ENCODE measurements around the gene CATSPER3.

The CATSPER3 gene

GRCh38 chr5:135027697-135028615 lies 60.2 kb downstream of the CATSPER3 start:
- Histone ChIP-seq H3K36me3 (ENCODE audit: control insufficient read depth, insufficient read depth, low read length) (no peaks in the 10 kb centered on the region), H3K4me1 (ENCODE audit: control insufficient read depth, insufficient read depth, low read length) (no peaks in the 10 kb centered on the region), H3K27me3 (ENCODE audit: control insufficient read depth, insufficient read depth, low read length) (peaks cover 88% of the 10 kb centered on the region), H3K9me3 (ENCODE audit: control insufficient read depth, insufficient read depth, low read length) (no peaks in the 10 kb centered on the region), H3K4me3 (ENCODE audit: low read depth, low read length) (peak overlapping the region; percentile 22), H3K9ac (ENCODE audit: low read depth, low read length) (no peak overlapping the region)

DNA sequence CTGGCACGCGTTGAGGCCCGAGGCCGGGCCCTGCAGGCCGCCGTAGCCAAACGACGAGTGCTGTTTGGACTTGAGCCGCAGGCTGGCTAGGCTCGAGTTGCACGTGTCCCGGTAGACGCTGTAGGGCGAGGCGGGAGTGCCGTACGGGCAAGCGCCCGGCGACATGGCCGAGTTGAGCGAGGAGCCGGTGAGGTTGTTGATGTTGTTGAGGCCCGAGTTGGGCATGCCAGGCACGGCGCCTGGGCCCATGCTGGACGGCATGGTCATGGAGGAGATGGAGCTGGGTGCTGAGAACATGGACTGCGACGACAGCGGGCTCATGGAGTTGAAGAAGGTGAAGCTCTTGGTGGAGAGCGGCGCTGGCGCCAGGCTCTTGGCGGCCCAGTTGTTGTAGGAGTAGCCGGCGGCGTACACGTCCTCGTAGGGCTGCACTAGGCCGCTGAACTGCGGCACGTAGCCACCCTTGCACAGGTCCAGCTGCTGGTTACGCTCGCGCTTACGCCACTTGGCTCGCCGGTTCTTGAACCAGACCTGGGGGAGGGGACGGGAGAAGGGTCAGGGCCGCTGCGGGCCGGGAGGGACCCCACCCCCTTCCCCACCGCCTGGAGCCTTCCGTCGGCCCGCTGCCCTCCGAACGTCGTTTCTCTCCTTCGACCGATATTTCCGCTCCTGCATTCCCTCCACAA lies 61.2 kb downstream of the CATSPER3 start:
- no peaks in the 10 kb centered on the region for H3K9me3 ChIP-seq (ENCODE audit: control insufficient read depth, insufficient read depth, low read length)
- no peak overlapping the region for H3K9ac ChIP-seq (ENCODE audit: low read depth, low read length)
- H3K4me3 ChIP-seq (ENCODE audit: low read depth, low read length): peak overlapping the region; percentile 45
- no peaks in the 10 kb centered on the region for H3K36me3 ChIP-seq (ENCODE audit: control insufficient read depth, insufficient read depth, low read length)
- no peaks in the 10 kb centered on the region for H3K4me1 ChIP-seq (ENCODE audit: control insufficient read depth, insufficient read depth, low read length)
- H3K27me3 ChIP-seq (ENCODE audit: control insufficient read depth, insufficient read depth, low read length): peaks cover 94% of the 10 kb centered on the region

GRCh38 chr5:135029477-135030122 lies 61.9 kb downstream of the CATSPER3 start:
- H3K4me3 ChIP-seq (ENCODE audit: low read depth, low read length): peak overlapping the region; percentile 53
- no peaks in the 10 kb centered on the region for H3K36me3 ChIP-seq (ENCODE audit: control insufficient read depth, insufficient read depth, low read length)
- H3K4me1 ChIP-seq (ENCODE audit: control insufficient read depth, insufficient read depth, low read length): no peaks in the 10 kb centered on the region
- no peak overlapping the region for H3K9ac ChIP-seq (ENCODE audit: low read depth, low read length)
- H3K9me3 ChIP-seq (ENCODE audit: control insufficient read depth, insufficient read depth, low read length): no peaks in the 10 kb centered on the region
- H3K27me3 ChIP-seq (ENCODE audit: control insufficient read depth, insufficient read depth, low read length): peaks cover 96% of the 10 kb centered on the region

DNA sequence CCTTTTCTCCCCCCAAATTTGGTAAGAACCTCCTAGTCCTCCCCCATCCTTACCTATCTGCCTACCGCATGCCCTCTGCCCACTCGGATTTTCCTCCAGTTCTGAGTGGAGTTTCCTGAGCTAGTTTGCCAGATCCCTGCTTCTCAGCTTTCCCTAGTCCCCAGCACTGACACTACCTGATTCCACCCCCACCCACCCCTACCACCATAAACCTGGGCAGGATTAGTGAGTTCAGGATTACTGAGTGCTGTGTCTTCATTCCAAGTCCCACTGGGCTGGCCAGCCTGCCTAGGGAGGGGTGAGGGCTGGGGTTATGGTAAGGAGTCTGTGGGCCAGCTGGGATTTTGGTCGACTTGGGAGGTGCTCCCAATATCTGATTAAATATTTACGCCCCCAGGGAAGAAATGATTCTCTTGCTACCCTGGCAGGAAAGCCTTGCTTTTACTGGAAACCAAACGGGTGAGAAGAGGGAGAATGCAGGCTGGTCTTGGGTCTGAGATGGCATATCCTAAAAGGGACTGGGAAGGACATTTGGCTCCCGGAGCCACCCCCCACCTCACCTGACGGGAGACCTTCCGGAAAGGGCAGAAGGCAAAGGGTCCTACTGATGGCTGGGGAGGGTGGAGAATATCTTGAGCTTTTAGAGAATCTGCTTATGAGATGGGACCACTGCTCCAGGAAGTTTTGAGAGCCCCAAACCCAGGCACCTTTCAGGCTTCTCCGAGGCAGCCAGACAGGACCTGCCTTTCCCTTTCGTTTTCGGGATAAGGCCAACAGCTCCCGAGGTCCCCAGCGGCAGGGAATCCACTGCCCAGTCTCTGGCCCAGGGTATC lies 62.6 kb downstream of the CATSPER3 start:
- no peak overlapping the region for H3K9ac ChIP-seq (ENCODE audit: low read depth, low read length)
- peaks cover 96% of the 10 kb centered on the region for H3K27me3 ChIP-seq (ENCODE audit: control insufficient read depth, insufficient read depth, low read length)

DNA sequence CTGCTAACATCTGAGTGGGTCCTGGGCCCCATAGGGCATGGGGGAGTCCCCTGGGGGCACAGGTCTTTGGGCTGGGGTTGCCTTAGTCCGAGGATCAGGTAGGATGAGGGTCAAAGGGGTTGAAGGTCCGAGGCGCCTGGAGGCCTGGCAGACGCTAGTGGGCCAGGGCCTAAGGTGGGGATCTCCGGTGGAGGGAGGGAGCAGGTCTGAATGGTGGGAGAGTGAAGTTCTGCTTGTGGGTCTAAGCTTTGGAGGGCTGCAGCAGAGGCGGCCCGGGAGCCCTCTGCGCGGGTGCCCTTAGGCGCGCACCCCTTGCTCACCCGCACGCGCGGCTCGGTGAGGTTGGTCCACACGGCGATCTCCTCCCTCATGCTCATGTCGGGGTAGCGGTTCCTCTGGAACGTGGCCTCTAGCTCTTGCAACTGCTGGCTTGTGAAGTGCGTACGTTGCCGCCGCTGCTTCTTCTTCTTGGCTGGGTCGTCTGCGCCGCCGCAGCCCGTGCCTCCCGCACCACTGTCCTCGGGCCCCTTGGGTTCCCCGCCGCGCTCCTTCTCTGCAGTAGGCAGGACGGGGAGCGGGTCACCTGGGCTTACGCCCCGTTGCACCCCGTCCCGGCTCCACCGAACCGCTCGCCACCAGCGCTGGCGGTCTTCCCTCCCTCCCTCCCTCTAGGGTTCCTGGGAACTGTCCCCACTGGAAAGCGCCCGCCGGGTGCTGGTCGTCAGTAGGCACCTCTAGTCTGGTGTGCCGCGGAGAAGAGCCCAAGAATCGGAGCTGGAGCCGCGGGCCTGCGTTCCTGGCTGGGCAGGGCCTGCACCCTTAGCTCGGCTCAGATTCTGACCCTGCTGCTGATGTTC lies 63.5 kb downstream of the CATSPER3 start:
- peaks cover 96% of the 10 kb centered on the region for H3K27me3 ChIP-seq (ENCODE audit: control insufficient read depth, insufficient read depth, low read length)
- peak overlapping the region; percentile 53 for H3K4me3 ChIP-seq (ENCODE audit: low read depth, low read length)
- H3K9ac ChIP-seq (ENCODE audit: low read depth, low read length): no peak overlapping the region
- H3K4me1 ChIP-seq (ENCODE audit: control insufficient read depth, insufficient read depth, low read length): no peaks in the 10 kb centered on the region
- H3K36me3 ChIP-seq (ENCODE audit: control insufficient read depth, insufficient read depth, low read length): no peaks in the 10 kb centered on the region
- no peaks in the 10 kb centered on the region for H3K9me3 ChIP-seq (ENCODE audit: control insufficient read depth, insufficient read depth, low read length)

More for the DNA sequence above, 62.6 kb downstream of the CATSPER3 start:
- Histone ChIP-seq H3K36me3 (ENCODE audit: control insufficient read depth, insufficient read depth, low read length) (no peaks in the 10 kb centered on the region), H3K4me1 (ENCODE audit: control insufficient read depth, insufficient read depth, low read length) (no peaks in the 10 kb centered on the region), H3K4me3 (ENCODE audit: low read depth, low read length) (peak overlapping the region; percentile 53), H3K9me3 (ENCODE audit: control insufficient read depth, insufficient read depth, low read length) (no peaks in the 10 kb centered on the region)

GRCh38 chr5:135031813-135032694 lies 64.3 kb downstream of the CATSPER3 start:
- H3K4me3 ChIP-seq (ENCODE audit: low read depth, low read length): peak overlapping the region; percentile 53
- H3K27me3 ChIP-seq (ENCODE audit: control insufficient read depth, insufficient read depth, low read length): peaks cover 96% of the 10 kb centered on the region

DNA sequence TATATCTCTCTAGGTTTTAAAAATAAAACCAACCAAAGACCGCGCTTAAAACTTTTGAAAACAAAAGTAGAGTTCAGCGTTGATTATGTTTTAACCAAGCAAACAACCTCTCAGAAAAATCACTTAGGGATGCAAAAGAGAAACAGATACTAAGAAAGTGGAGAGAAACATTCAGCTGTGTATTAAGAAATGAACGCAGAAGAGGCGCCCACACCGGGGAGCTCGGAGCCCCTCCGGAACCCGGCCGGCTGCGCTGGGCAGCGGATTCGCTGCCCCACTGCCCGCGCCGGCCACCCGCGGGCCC lies 64.9 kb downstream of the CATSPER3 start:
- peaks cover 96% of the 10 kb centered on the region for H3K27me3 ChIP-seq (ENCODE audit: control insufficient read depth, insufficient read depth, low read length)
- no peaks in the 10 kb centered on the region for H3K36me3 ChIP-seq (ENCODE audit: control insufficient read depth, insufficient read depth, low read length)
- H3K4me1 ChIP-seq (ENCODE audit: control insufficient read depth, insufficient read depth, low read length): no peaks in the 10 kb centered on the region
- no peaks in the 10 kb centered on the region for H3K9me3 ChIP-seq (ENCODE audit: control insufficient read depth, insufficient read depth, low read length)
- H3K9ac ChIP-seq (ENCODE audit: low read depth, low read length): no peak overlapping the region
- no peak overlapping the region for H3K4me3 ChIP-seq (ENCODE audit: low read depth, low read length)

More at GRCh38 chr5:135031813-135032694, 64.3 kb downstream of the CATSPER3 start:
- H3K4me1 ChIP-seq (ENCODE audit: control insufficient read depth, insufficient read depth, low read length): no peaks in the 10 kb centered on the region
- no peaks in the 10 kb centered on the region for H3K9me3 ChIP-seq (ENCODE audit: control insufficient read depth, insufficient read depth, low read length)
- H3K36me3 ChIP-seq (ENCODE audit: control insufficient read depth, insufficient read depth, low read length): no peaks in the 10 kb centered on the region
- no peak overlapping the region for H3K9ac ChIP-seq (ENCODE audit: low read depth, low read length)

DNA sequence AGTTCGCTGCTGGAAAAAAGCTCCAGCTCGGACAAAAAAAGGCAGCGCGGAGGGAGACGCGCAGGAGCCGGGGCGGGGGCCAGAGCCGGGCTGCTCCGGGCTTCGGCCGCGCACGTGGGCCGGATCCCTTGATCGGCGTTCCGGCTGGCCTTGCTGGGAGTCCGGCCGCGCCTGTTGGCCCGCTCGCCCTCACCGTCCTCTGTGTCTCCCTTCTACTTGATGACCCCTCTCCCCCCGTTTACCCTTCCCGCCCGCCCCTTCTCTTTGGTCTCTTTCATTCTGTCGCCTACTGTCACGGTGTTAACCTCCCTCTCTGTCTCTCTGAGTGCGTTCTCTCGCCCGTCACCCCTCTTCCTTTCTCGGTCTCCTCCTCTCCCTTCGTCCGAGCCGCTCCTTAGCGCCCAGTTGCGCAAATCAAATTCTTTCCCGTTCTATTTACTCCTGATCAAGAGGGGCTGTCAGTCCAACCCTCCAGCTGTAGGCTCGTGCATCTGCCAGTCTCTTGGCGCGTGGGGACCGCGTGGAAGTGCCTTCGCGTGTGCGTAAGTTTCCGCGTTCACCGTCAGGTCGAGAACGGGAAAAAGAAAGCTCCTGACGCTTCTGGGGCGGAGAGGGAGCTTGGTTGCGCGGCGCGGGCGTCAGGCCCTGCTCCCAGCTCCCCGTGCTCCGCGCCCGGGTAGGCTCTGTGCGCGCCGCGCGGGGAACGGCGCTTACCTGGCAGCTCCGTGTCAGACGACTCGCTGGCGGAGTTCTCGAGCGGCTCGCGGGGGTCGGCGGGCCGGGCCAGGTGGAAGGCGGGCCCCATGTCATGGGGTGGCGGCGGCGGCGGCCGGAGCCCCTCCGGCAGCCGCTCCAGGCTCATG lies 65.5 kb downstream of the CATSPER3 start:
- no peaks in the 10 kb centered on the region for H3K36me3 ChIP-seq (ENCODE audit: control insufficient read depth, insufficient read depth, low read length)
- H3K9me3 ChIP-seq (ENCODE audit: control insufficient read depth, insufficient read depth, low read length): no peaks in the 10 kb centered on the region
- H3K27me3 ChIP-seq (ENCODE audit: control insufficient read depth, insufficient read depth, low read length): peaks cover 96% of the 10 kb centered on the region
- H3K4me3 ChIP-seq (ENCODE audit: low read depth, low read length): peak overlapping the region; percentile 18
- H3K9ac ChIP-seq (ENCODE audit: low read depth, low read length): no peak overlapping the region
- H3K4me1 ChIP-seq (ENCODE audit: control insufficient read depth, insufficient read depth, low read length): no peaks in the 10 kb centered on the region

GRCh38 chr5:135033901-135034235 lies 66.2 kb downstream of the CATSPER3 start, which contains the start of gene PITX1:
TSS of gene PITX1 (minus strand) at chr5:135034228. CDS start at chr5:135033881, 347 bp downstream.
- peak within 1 kb of the TSS; percentile 45 for H3K4me3 ChIP-seq (ENCODE audit: low read depth, low read length)
- no peak within 1 kb of the TSS for H3K9ac ChIP-seq (ENCODE audit: low read depth, low read length)

More at GRCh38 chr5:135033901-135034235, 66.2 kb downstream of the CATSPER3 start, which contains the start of gene PITX1:
- H3K27me3 ChIP-seq (ENCODE audit: control insufficient read depth, insufficient read depth, low read length): peaks cover 96% of the 10 kb centered on the region
- no peaks in the 10 kb centered on the region for H3K36me3 ChIP-seq (ENCODE audit: control insufficient read depth, insufficient read depth, low read length)
- H3K4me1 ChIP-seq (ENCODE audit: control insufficient read depth, insufficient read depth, low read length): no peaks in the 10 kb centered on the region
- H3K9me3 ChIP-seq (ENCODE audit: control insufficient read depth, insufficient read depth, low read length): no peaks in the 10 kb centered on the region
